Choroid plexus epithelial cell (primary cell): ENCODE results near the gene ATF6B.
"Not testable (repeated sequence)": the region's sequence is repeated elsewhere in the genome, so short reads cannot be mapped to it uniquely, and the experiment has no call there.

Experiments
- DNase-seq: peaks from one replicate; pipeline ENCODE4 v3.0.0-alpha.2; 2010; ENCODE audit warnings: low read depth
- H3K4me3 ChIP-seq: 2 replicates; pipeline ENCODE4 v1.5.1; 2011; ENCODE audit warnings: low read depth, mild to moderate bottlenecking, control low read depth, low read length, moderate library complexity
- TF ChIP-seq, protein P1 (sequence below): conservative IDR thresholded peaks from 2 replicates; pipeline ENCODE4 v1.5.1; 2011; ENCODE audit warnings: low read depth, mild to moderate bottlenecking, control low read depth, inconsistent platforms, low read length, moderate library complexity

Gene ATF6B

DNA sequence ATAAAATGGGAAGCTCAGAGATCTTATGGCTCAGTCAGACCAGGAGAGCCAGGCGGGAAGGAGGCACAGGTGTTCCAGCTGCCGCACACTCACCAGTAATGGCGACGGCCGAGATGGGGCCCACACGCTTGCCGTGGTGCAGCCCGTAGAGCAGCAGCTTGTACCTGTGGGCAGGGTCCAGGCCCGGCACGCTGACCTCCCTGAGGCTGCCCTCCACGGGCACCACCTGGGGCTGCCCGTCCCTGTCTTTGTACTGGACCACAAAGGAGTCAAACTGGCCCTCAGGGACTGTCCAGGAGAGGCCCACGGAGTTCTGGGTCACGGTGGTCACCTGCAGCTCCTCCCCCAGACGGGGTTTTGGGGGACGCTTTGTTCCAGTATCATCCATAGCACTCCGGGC lies 58.6 kb downstream of the ATF6B start:
- H3K4me3 ChIP-seq: no peak overlapping the region
- TF ChIP-seq, protein P1, sequence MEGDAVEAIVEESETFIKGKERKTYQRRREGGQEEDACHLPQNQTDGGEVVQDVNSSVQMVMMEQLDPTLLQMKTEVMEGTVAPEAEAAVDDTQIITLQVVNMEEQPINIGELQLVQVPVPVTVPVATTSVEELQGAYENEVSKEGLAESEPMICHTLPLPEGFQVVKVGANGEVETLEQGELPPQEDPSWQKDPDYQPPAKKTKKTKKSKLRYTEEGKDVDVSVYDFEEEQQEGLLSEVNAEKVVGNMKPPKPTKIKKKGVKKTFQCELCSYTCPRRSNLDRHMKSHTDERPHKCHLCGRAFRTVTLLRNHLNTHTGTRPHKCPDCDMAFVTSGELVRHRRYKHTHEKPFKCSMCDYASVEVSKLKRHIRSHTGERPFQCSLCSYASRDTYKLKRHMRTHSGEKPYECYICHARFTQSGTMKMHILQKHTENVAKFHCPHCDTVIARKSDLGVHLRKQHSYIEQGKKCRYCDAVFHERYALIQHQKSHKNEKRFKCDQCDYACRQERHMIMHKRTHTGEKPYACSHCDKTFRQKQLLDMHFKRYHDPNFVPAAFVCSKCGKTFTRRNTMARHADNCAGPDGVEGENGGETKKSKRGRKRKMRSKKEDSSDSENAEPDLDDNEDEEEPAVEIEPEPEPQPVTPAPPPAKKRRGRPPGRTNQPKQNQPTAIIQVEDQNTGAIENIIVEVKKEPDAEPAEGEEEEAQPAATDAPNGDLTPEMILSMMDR: no peak
- no peak for DNase-seq

DNA sequence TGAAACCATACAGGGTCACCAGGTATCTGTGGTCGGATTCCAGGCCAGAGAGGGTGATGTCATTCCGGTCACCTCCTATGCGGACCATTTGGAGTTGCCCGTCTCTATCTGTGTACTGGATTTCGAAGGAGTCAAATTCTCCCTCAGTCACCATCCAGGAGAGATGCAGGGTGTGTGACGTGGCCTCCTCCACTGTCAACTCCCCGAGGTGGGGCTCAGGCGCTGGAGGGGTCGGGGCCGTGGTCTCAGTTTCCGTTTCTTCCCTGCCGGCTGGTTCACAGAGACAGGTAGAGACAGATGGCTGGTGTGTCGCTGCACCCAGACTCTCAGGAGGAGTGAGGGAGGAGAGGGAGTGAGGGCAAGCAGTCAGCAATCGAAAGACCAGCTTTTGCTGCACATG lies 59.2 kb downstream of the ATF6B start:
- no peak overlapping the region for H3K4me3 ChIP-seq
- no peak for DNase-seq
- TF ChIP-seq, protein P1: no peak

DNA sequence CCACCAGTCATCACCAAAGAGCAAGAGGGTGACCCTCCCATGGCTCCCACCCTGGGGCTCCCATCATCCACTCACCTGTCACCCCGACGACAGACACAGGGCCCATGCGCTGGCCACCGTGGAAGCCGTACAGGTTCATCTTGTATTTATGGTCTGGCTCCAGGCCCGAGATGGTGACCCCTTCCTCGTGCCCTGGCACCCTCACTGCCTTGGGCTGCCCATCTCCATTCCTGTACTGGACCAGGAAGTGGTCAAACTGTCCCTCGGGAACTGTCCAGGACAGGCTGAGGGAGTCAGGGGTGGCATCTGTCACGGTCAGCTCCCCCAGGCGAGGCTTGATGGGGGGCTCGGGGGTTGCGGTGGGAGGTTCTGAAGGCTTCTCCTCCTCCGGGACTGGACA lies 59.7 kb downstream of the ATF6B start:
- not testable (repeated sequence) for DNase-seq, H3K4me3 ChIP-seq

- H3K4me3 ChIP-seq, DNase-seq: not testable (repeated sequence)
Observed at GRCh38 chr6:32067521-32067920, 60.5 kb downstream of the ATF6B start.
